ENCODE measurements around the gene EIF4E1B.

Gene EIF4E1B

GRCh38 chr5:176594554-176594953, 35.9 kb upstream of the EIF4E1B start:
- TF ChIP-seq EZH2phosphoT487 (IDR thresholded peaks at IDR 0.05; ENCODE audit: borderline replicate concordance, low read length) = no peak
- peaks cover 12% of the 10 kb centered on the region; the same call in 1 of the 2 replicates for H3K9me3 ChIP-seq (ENCODE audit: control insufficient read depth, insufficient read depth, low read length)
- no peaks in the 10 kb centered on the region for H3K27me3 ChIP-seq (ENCODE audit: control insufficient read depth, low read length)
- peaks cover 4% of the 10 kb centered on the region; the same call in 1 of the 2 replicates for H3F3A ChIP-seq (ENCODE audit: control insufficient read depth, insufficient read depth)
- no peaks in the 10 kb centered on the region for H4K20me1 ChIP-seq (ENCODE audit: control insufficient read depth, insufficient read depth, low read depth, low read length)
- H3K9me2 ChIP-seq (replicated peaks; ENCODE audit: control insufficient read depth, low read length) = no peaks in the 10 kb centered on the region
- no peaks in the 10 kb centered on the region for H3K4me1 ChIP-seq (ENCODE audit: control insufficient read depth, low read length)
- H3K36me3 ChIP-seq (ENCODE audit: control insufficient read depth, low read length) = peaks cover 17% of the 10 kb centered on the region
- H3K4me2 ChIP-seq (ENCODE audit: low read length) = no peak overlapping the region
- H3K4me3 ChIP-seq (ENCODE audit: low read length) = no peak overlapping the region
- no peaks in the 10 kb centered on the region for H3K79me2 ChIP-seq (ENCODE audit: control insufficient read depth, low read length)
- H3K27ac ChIP-seq (ENCODE audit: low read depth, low read length) = no peak overlapping the region

- TF ChIP-seq, protein P1, sequence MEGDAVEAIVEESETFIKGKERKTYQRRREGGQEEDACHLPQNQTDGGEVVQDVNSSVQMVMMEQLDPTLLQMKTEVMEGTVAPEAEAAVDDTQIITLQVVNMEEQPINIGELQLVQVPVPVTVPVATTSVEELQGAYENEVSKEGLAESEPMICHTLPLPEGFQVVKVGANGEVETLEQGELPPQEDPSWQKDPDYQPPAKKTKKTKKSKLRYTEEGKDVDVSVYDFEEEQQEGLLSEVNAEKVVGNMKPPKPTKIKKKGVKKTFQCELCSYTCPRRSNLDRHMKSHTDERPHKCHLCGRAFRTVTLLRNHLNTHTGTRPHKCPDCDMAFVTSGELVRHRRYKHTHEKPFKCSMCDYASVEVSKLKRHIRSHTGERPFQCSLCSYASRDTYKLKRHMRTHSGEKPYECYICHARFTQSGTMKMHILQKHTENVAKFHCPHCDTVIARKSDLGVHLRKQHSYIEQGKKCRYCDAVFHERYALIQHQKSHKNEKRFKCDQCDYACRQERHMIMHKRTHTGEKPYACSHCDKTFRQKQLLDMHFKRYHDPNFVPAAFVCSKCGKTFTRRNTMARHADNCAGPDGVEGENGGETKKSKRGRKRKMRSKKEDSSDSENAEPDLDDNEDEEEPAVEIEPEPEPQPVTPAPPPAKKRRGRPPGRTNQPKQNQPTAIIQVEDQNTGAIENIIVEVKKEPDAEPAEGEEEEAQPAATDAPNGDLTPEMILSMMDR (IDR thresholded peaks at IDR 0.05; ENCODE audit: low read depth, low read length, poor library complexity, severe bottlenecking) = no peak
- TF ChIP-seq EZH2phosphoT487 (IDR thresholded peaks at IDR 0.05; ENCODE audit: borderline replicate concordance, low read length) = no peak
Observed at GRCh38 chr5:176595386-176595943, 35.0 kb upstream of the EIF4E1B start.

DNA sequence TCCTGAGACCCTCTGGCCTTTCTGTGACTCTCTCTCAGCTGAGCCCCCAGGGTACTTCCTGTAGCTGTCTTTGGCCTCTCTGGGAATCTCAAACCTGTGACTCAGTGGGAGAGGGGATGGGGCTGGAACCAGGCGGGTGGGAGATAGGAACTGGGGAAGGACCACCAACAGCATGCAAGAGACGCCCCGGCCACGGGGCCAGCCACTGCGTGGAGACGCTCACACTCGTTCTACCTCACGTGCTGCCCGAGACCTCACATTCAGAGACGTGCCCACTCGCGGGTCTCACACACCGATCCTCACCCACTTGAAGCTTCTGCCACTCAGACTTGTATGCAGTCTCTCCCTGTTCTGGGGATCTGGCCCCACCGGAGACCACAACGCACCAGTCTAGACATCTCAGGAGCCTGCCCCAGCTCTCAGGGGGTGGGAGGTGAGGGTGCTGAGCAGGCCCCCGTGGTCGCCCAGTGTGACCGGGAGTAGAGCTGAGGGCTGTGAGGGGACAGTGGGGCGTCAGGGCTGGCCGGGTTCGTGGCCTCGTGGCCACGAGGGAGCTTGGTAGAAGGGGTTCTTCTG, 34.3 kb upstream of the EIF4E1B start:
- no peaks in the 10 kb centered on the region for H3K79me2 ChIP-seq (ENCODE audit: control insufficient read depth, low read length)
- TF ChIP-seq EZH2phosphoT487 (IDR thresholded peaks at IDR 0.05; ENCODE audit: borderline replicate concordance, low read length) = no peak
- TF ChIP-seq, protein P1 (IDR thresholded peaks at IDR 0.05; ENCODE audit: low read depth, low read length, poor library complexity, severe bottlenecking) = no peak
- H3K4me3 ChIP-seq (ENCODE audit: low read length) = no peak overlapping the region
- peaks cover 4% of the 10 kb centered on the region; the same call in 1 of the 2 replicates for H3F3A ChIP-seq (ENCODE audit: control insufficient read depth, insufficient read depth)
- H3K4me1 ChIP-seq (ENCODE audit: control insufficient read depth, low read length) = no peaks in the 10 kb centered on the region
- H3K9me2 ChIP-seq (replicated peaks; ENCODE audit: control insufficient read depth, low read length) = no peaks in the 10 kb centered on the region
- peaks cover 12% of the 10 kb centered on the region; the same call in 1 of the 2 replicates for H3K9me3 ChIP-seq (ENCODE audit: control insufficient read depth, insufficient read depth, low read length)
- no peaks in the 10 kb centered on the region for H4K20me1 ChIP-seq (ENCODE audit: control insufficient read depth, insufficient read depth, low read depth, low read length)
- H3K36me3 ChIP-seq (ENCODE audit: control insufficient read depth, low read length) = peaks cover 17% of the 10 kb centered on the region
- H3K27ac ChIP-seq (ENCODE audit: low read depth, low read length) = no peak overlapping the region
- H3K27me3 ChIP-seq (ENCODE audit: control insufficient read depth, low read length) = no peaks in the 10 kb centered on the region
- peak overlapping the region; percentile 10; the same call in 1 of the 2 replicates for H3K4me2 ChIP-seq (ENCODE audit: low read length)

More at GRCh38 chr5:176595386-176595943, 35.0 kb upstream of the EIF4E1B start:
- Histone ChIP-seq H3K9me3 (ENCODE audit: control insufficient read depth, insufficient read depth, low read length) (peaks cover 12% of the 10 kb centered on the region; the same call in 1 of the 2 replicates), H3K4me1 (ENCODE audit: control insufficient read depth, low read length) (no peaks in the 10 kb centered on the region), H3K4me2 (ENCODE audit: low read length) (no peak overlapping the region), H3K79me2 (ENCODE audit: control insufficient read depth, low read length) (no peaks in the 10 kb centered on the region), H3K4me3 (ENCODE audit: low read length) (no peak overlapping the region), H3K9me2 (replicated peaks; ENCODE audit: control insufficient read depth, low read length) (no peaks in the 10 kb centered on the region), H3K27ac (ENCODE audit: low read depth, low read length) (no peak overlapping the region), H3K27me3 (ENCODE audit: control insufficient read depth, low read length) (no peaks in the 10 kb centered on the region), H3F3A (ENCODE audit: control insufficient read depth, insufficient read depth) (peaks cover 4% of the 10 kb centered on the region; the same call in 1 of the 2 replicates), H4K20me1 (ENCODE audit: control insufficient read depth, insufficient read depth, low read depth, low read length) (no peaks in the 10 kb centered on the region), H3K36me3 (ENCODE audit: control insufficient read depth, low read length) (peaks cover 17% of the 10 kb centered on the region)

All from DOHH2 (cell line).